Natural killer cell (primary cell): Measurements from ENCODE around the gene CHRM2. TPM values are rescaled to one million over a fixed set of nuclear protein-coding genes. Genes with fewer than 3 reads are reported as not detected.

Experiments
- ATAC-seq, 3 donors: fragments of 150-1000 bp in 2 of 3; fragments of 200-7000 bp in 1 of 3; cut with Tn5 transposase; 1 replicate in 1 of 3; 2 replicates in 2 of 3; pipeline ENCODE4 v1.10.0; 2021; ENCODE audit warnings: mild to moderate bottlenecking in 2 of 3, moderate library complexity in 2 of 3
- DNase-seq, 2 donors: peaks; one replicate each; pipeline versions ENCODE4 v3.0.0 to v3.0.0-alpha.2; 2013 to 2021; ENCODE audit warnings: mixed read lengths in 1 of 2
- H3K27ac ChIP-seq: one replicate; pipeline ENCODE4 v1.5.1; 2013; ENCODE audit warnings: mild to moderate bottlenecking, low read length
- H3K27me3 ChIP-seq: one replicate; pipeline ENCODE4 v1.6.1; 2013; ENCODE audit warnings: low read length; ENCODE audit not compliant: control insufficient read depth, insufficient read depth
- H3K36me3 ChIP-seq: one replicate; pipeline ENCODE4 v1.6.1; 2013; ENCODE audit warnings: low read length; ENCODE audit not compliant: control insufficient read depth, insufficient read depth
- H3K4me1 ChIP-seq: one replicate; pipeline ENCODE4 v1.6.1; 2013; ENCODE audit warnings: low read length; ENCODE audit not compliant: control insufficient read depth, insufficient read depth
- H3K4me3 ChIP-seq: one replicate; pipeline ENCODE4 v1.5.1; 2013; ENCODE audit warnings: low read length
- H3K9me3 ChIP-seq: one replicate; pipeline ENCODE4 v1.6.1; 2013; ENCODE audit warnings: low read length; ENCODE audit not compliant: control insufficient read depth, insufficient read depth
- H3K27ac Mint-ChIP-seq, 2 donors: one replicate each; pipeline ENCODE4 v1.8.0; 2022; ENCODE audit warnings: mild to moderate bottlenecking in 2 of 2, mixed read lengths in 2 of 2, moderate library complexity in 1 of 2
- H3K27me3 Mint-ChIP-seq, 2 donors: one replicate each; pipeline ENCODE4 v1.8.0; 2022; ENCODE audit warnings: low read depth in 2 of 2, mixed read lengths in 2 of 2
- H3K36me3 Mint-ChIP-seq: one replicate; pipeline ENCODE4 v1.8.0; 2022; ENCODE audit warnings: mixed read lengths
- H3K4me1 Mint-ChIP-seq, 2 donors: one replicate each; pipeline ENCODE4 v1.8.0; 2022; ENCODE audit warnings: mixed read lengths in 2 of 2
- H3K4me3 Mint-ChIP-seq: one replicate; pipeline ENCODE4 v1.8.0; 2022; ENCODE audit warnings: mild to moderate bottlenecking, moderate library complexity, mixed read lengths
- H3K9me3 Mint-ChIP-seq, 2 donors: one replicate each; pipeline ENCODE4 v1.8.0; 2022; ENCODE audit warnings: mixed read lengths in 2 of 2
- CTCF ChIP-seq: fragments of 200-600 bp; IDR thresholded peaks from one replicate; pipeline ENCODE4 v1.8.0; 2022; ENCODE audit warnings: antibody characterized with exemption
- WGBS: methylation state at CpG from one replicate; pipeline ENCODE4 v1.1.7; 2013; ENCODE audit warnings: missing lambda C conversion rate; ENCODE audit not compliant: insufficient coverage; 5-methylcytosine and 5-hydroxymethylcytosine counted together
- intact Hi-C: fragments of 100-400 bp; cut with micrococcal nuclease; formaldehyde crosslinking; loops from one replicate; pipeline ENCODE4 v1.14.2; 2022
- total RNA-seq, 4 donors: library from RNA; stranded (reverse); fragments of 120-200 nt in 1 of 4; gene quantifications; one replicate each; pipeline versions ENCODE4 v1.2.3 to v1.2.4, GENCODE V29; 2013 to 2022

Gene CHRM2
- total RNA-seq, 3 donors from 2014 or later (not counting 1 experiment from before 2014, with no cell fraction given): not detected

- intact Hi-C loops: no loop called here
- ATAC-seq (no peak), DNase-seq (no peak)
- no peak overlapping the region for H3K4me3 ChIP-seq
- H3K4me3 Mint-ChIP-seq: no peak overlapping the region
- 73% methylated on average over 1 of the region's 2 CpGs for WGBS
- no peaks in the 10 kb centered on the region for H3K27me3 Mint-ChIP-seq
- H3K36me3 ChIP-seq: no peaks in the 10 kb centered on the region
- H3K9me3 Mint-ChIP-seq: peaks cover 16 to 28% of the 10 kb centered on the region in 2 donors
- peaks cover 2% of the 10 kb centered on the region for H3K9me3 ChIP-seq
- H3K4me1 ChIP-seq: no peaks in the 10 kb centered on the region
- H3K36me3 Mint-ChIP-seq: no peaks in the 10 kb centered on the region
- TF ChIP-seq CTCF: no peak
- H3K27ac ChIP-seq: no peak overlapping the region
- H3K27me3 ChIP-seq: no peaks in the 10 kb centered on the region
- H3K4me1 Mint-ChIP-seq: no peaks in the 10 kb centered on the region
- no peak overlapping the region for H3K27ac Mint-ChIP-seq
Measured at GRCh38 chr7:136853654-136854053, 14.8 kb upstream of the CHRM2 start.

- ATAC-seq (no peak), DNase-seq (no peak)
- intact Hi-C loops: no loop called here
- H3K4me3 ChIP-seq: no peak overlapping the region
- H3K27me3 Mint-ChIP-seq: no peaks in the 10 kb centered on the region
- peaks cover 15 to 18% of the 10 kb centered on the region in 2 donors for H3K9me3 Mint-ChIP-seq
- TF ChIP-seq CTCF: no peak
- no peaks in the 10 kb centered on the region for H3K4me1 ChIP-seq
- WGBS: 41% methylated on average over 3 of the region's 3 CpGs
- H3K36me3 ChIP-seq: no peaks in the 10 kb centered on the region
- H3K4me3 Mint-ChIP-seq: no peak overlapping the region
- no peaks in the 10 kb centered on the region for H3K4me1 Mint-ChIP-seq
- no peak overlapping the region for H3K27ac Mint-ChIP-seq
- H3K27me3 ChIP-seq: no peaks in the 10 kb centered on the region
- H3K9me3 ChIP-seq: peaks cover 2% of the 10 kb centered on the region
- no peak overlapping the region for H3K27ac ChIP-seq
- no peaks in the 10 kb centered on the region for H3K36me3 Mint-ChIP-seq
Measured at GRCh38 chr7:136857573-136857972, 10.9 kb upstream of the CHRM2 start.

GRCh38 chr7:136859803-136860202, 8.6 kb upstream of the CHRM2 start:
- no peaks in the 10 kb centered on the region for H3K9me3 ChIP-seq
- ATAC-seq (no peak), DNase-seq (no peak)
- no peaks in the 10 kb centered on the region for H3K27me3 ChIP-seq
- intact Hi-C loops: no loop called here
- no peak overlapping the region for H3K27ac ChIP-seq
- TF ChIP-seq CTCF: no peak
- no peaks in the 10 kb centered on the region for H3K36me3 ChIP-seq
- Mint-ChIP-seq H3K4me1 (no peaks in the 10 kb centered on the region), H3K27me3 (no peaks in the 10 kb centered on the region), H3K36me3 (no peaks in the 10 kb centered on the region), H3K4me3 (no peak overlapping the region), H3K9me3 (peaks cover 13 to 14% of the 10 kb centered on the region in 2 donors), H3K27ac (no peak overlapping the region)
- WGBS: no CpG with 5 or more reads among the region's 1 CpG
- H3K4me3 ChIP-seq: no peak overlapping the region
- no peaks in the 10 kb centered on the region for H3K4me1 ChIP-seq

- no peak for TF ChIP-seq CTCF
- H3K4me1 ChIP-seq: no peaks in the 10 kb centered on the region
- H3K36me3 ChIP-seq: no peaks in the 10 kb centered on the region
- no peaks in the 10 kb centered on the region for H3K9me3 ChIP-seq
- Mint-ChIP-seq H3K27me3 (peaks cover 2 to 4% of the 10 kb centered on the region in 2 donors), H3K9me3 (peaks cover 0 to 2% of the 10 kb centered on the region in 2 donors), H3K27ac (no peak overlapping the region), H3K4me1 (no peaks in the 10 kb centered on the region), H3K4me3 (no peak overlapping the region), H3K36me3 (no peaks in the 10 kb centered on the region)
- 95% methylated on average over 10 of the region's 10 CpGs for WGBS
- DNase-seq (no peak), ATAC-seq (no peak)
- H3K27me3 ChIP-seq: peaks cover 8% of the 10 kb centered on the region
- no peak overlapping the region for H3K27ac ChIP-seq
- intact Hi-C loops: no loop called here
- no peak overlapping the region for H3K4me3 ChIP-seq
Measured at GRCh38 chr7:136865236-136865635, 3.2 kb upstream of the CHRM2 start.
